Stimulated activated CD4-positive, alpha-beta T cell treated with anti-CD3 and anti-CD28 coated beads, Interleukin-12 subunit alpha, Interleukin-12 subunit beta, amount 100 ng/mL, for 24 hours (primary cell): Measurements from ENCODE around the gene ZNF556.

Experiments used
- DNase-seq, 2 experiments: peaks; one replicate each; pipeline ENCODE4 v3.0.0-alpha.2; 2020; ENCODE audit warnings: low read depth in 2 of 2

Gene ZNF556

DNA sequence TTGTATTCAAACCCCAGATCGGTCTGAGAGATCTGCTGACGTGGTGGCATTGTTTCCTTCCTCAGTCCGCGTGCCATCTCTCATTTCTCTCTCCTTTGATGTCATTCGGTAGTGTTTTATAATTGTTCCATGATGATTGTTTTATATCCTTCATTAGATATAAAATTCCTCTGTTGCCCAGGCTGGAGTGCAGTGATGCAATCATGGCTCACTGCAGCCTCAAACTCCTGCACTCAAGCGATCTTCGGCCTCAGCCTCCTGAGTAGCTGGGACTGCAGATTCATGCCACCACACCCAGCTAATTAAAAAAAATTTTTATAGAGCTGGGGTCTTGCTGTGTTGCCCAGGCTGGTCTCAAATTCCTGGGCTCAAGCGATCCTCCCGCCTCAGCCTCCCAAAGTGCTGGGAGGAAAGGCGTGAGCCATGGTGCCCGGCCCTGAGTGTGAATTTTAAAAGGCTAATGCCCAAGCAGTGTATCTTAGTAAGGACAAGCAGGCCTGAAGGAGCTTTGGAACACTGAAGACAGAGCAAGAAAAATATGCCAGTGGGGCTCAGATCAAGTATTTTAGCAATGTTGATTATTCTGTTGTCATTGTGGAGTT lies 38.9 kb downstream of the ZNF556 start:
- no peak for DNase-seq

GRCh38 chr19:2906631-2907195 lies 39.6 kb downstream of the ZNF556 start:
- DNase-seq, result no peak

DNA sequence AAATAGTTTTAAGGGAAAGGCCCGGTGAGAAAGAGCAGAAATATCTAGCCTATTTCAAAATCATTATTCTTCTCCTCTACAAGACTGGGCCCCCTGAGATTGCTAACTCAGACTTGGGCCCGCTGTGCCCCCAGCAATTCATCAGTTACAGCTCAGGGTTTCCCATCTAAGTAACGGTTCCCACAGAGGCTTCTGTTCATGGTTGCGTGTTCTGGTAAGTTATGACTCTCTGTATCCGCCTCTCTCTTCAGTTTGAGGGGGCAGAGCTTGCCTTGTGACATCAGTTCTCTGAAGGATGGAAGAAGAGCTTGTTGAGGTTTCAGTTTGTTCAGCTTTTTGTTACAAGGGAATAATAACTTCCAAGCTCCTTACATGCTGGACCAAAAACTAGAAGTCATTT lies 45.2 kb downstream of the ZNF556 start:
- DNase-seq, result no peak

DNA sequence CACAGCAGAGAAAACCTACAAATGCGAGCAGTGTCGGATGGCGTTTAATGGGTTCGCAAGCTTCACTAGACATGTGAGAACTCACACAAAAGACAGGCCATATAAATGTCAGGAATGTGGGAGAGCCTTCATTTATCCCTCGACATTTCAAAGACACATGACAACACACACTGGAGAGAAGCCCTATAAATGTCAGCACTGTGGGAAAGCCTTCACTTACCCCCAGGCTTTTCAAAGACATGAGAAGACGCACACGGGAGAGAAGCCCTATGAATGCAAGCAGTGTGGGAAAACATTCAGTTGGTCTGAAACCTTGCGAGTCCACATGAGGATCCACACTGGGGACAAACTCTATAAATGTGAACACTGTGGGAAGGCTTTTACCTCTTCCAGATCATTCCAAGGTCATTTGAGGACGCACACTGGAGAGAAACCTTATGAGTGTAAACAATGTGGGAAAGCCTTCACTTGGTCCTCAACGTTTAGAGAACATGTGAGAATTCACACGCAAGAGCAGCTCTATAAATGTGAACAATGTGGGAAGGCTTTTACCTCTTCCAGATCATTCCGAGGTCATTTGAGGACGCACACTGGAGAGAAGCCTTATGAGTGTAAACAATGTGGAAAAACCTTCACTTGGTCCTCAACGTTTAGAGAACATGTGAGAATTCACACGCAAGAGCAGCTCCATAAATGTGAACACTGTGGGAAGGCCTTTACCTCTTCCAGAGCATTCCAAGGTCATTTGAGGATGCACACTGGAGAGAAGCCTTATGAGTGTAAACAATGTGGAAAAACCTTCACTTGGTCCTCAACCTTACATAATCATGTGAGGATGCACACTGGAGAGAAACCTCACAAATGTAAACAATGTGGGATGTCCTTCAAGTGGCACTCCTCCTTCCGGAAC lies 50.4 kb downstream of the ZNF556 start:
- DNase-seq, result no peak

GRCh38 chr19:2922987-2923386 lies 55.9 kb downstream of the ZNF556 start:
- no peak for DNase-seq

GRCh38 chr19:2923510-2923909 lies 56.4 kb downstream of the ZNF556 start:
- DNase-seq, result no peak

DNA sequence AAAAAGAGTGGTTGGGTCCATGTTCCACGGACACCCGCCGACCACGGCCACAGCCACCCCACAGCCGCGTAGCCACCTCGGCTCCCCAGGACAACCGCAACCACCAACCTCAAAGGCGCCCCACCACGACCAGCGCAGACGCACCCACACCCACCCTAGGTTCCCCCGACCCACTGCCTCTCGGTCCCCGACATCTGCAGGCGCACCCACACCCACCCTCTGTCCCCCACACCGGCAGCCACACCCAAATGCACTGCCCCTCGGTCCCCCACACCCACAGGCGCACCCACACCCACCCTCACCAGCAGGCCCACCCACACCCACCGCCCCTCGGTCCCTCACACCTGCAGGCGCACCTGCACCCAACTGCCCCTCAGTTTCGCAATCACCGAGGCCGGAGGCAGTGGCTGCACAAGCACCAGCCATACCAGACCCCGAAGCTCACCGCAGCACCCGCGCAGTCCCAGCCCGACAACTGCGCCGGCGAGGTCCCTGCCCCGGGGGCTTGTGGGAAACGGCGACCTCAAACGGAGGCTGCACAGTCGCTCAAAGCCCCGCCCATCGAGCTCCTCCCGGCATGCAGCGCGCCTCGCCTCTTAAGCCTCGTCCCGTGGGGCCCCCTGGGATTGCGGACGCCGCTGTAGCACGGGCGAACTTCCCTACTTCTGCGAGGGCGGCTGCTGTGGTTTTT lies 59.4 kb downstream of the ZNF556 start:
- DNase-seq, result no peak

- no peak for DNase-seq
These were observed 59.9 kb downstream of the ZNF556 start for GRCh38 chr19:2927032-2927430.
